Prostate gland (tissue), 2 donors: ENCODE results near the gene FRMD4A. TPM values are rescaled to one million over a fixed set of nuclear protein-coding genes. Genes with fewer than 3 reads are reported as not detected.
A peak's percentile ranks its signal among the peaks of the same experiment; 100 is the strongest.

Source experiments
- DNase-seq: peaks from one replicate; pipeline ENCODE4 v3.0.0-alpha.2; 2019; ENCODE audit warnings: low spot score
- H3K27ac ChIP-seq, 2 donors: fragments of 200-600 bp; sonication (generic); 2 replicates each; pipeline ENCODE4 v1.5.1; 2017 to 2019
- H3K27me3 ChIP-seq: fragments of 200-600 bp; sonication (generic); replicated peaks from 2 replicates; pipeline ENCODE4 v1.5.1; 2019; ENCODE audit not compliant: insufficient read depth
- H3K36me3 ChIP-seq, 2 donors: fragments of 200-600 bp; sonication (generic); 1 replicate in 1 of 2; 2 replicates in 1 of 2; pipeline versions ENCODE4 v1.5.1 to v1.8.1; 2017 to 2019
- H3K4me1 ChIP-seq: fragments of 200-600 bp; sonication (generic); replicated peaks from 2 replicates; pipeline ENCODE4 v1.5.1; 2019
- H3K4me3 ChIP-seq, 2 donors: fragments of 200-600 bp; sonication (generic); 2 replicates each; pipeline ENCODE4 v1.5.1; 2017 to 2019
- H3K9me3 ChIP-seq: fragments of 200-600 bp; sonication (generic); 2 replicates; pipeline ENCODE4 v1.5.1; 2017
- POLR2A ChIP-seq: fragments of 450-650 bp; IDR thresholded peaks from one replicate; pipeline ENCODE4 v1.6.1; 2016; ENCODE audit warnings: antibody characterized with exemption, mild to moderate bottlenecking
- POLR2AphosphoS5 ChIP-seq: sonication (generic); formaldehyde crosslinking; IDR thresholded peaks from one replicate; pipeline ENCODE4 v1.6.1; 2017; ENCODE audit warnings: antibody characterized with exemption
- WGBS: methylation state at CpG from one replicate; pipeline ENCODE4 v1.1.5; 2018; 5-methylcytosine and 5-hydroxymethylcytosine counted together
- intact Hi-C: fragments of 100-400 bp; cut with DNase I; formaldehyde crosslinking; loops from one replicate; pipeline ENCODE4 v1.14.2; 2022
- total RNA-seq, 2 donors: library from RNA; depleted of rRNA; stranded (reverse); fragments of >200 nt; gene quantifications; one replicate each; pipeline ENCODE4 v1.1.0, GENCODE V29; 2016
- TF ChIP-seq, protein P1 (sequence below), 4 experiments: fragments of 200-600 bp in 2 of 4; fragments of 450-650 bp in 2 of 4; sonication (generic) in 2 of 4; IDR thresholded peaks; 1 replicate in 3 of 4; 2 replicates in 1 of 4; pipeline ENCODE4 v1.5.1; 2016 to 2019; ENCODE audit warnings: antibody characterized with exemption in 4 of 4, mild to moderate bottlenecking in 2 of 4, moderate library complexity in 2 of 4

The FRMD4A gene
- total RNA-seq, 2 donors from 2014 or later = 38.0 to 53.2 TPM

DNA sequence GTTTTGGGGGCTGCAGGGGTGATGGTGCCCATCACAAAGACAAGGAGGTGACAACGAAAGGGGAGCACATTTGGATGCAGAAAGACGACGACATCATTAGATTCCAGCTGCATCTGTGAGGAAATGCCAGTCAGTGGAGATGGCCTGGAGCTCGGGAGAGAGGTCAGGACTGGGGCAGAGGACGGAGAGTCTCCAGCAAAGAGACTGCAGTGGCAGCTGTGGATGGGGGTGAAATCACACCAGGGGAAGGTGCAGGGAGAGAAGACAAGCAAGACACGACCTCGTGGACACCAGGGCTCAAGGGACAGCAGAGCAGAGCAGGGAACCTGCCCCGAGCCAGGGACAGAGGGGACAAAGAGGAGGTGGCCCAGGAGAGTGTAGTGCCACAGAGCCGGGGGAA lies 540.5 kb downstream of the FRMD4A start:
- Histone ChIP-seq H3K36me3 (no peaks in the 10 kb centered on the region), H3K27ac (no peak overlapping the region), H3K27me3 (no peaks in the 10 kb centered on the region), H3K9me3 (no peaks in the 10 kb centered on the region), H3K4me1 (no peaks in the 10 kb centered on the region), H3K4me3 (no peak overlapping the region)
- TF ChIP-seq POLR2A (no peak), POLR2AphosphoS5 (no peak)
- TF ChIP-seq, protein P1, sequence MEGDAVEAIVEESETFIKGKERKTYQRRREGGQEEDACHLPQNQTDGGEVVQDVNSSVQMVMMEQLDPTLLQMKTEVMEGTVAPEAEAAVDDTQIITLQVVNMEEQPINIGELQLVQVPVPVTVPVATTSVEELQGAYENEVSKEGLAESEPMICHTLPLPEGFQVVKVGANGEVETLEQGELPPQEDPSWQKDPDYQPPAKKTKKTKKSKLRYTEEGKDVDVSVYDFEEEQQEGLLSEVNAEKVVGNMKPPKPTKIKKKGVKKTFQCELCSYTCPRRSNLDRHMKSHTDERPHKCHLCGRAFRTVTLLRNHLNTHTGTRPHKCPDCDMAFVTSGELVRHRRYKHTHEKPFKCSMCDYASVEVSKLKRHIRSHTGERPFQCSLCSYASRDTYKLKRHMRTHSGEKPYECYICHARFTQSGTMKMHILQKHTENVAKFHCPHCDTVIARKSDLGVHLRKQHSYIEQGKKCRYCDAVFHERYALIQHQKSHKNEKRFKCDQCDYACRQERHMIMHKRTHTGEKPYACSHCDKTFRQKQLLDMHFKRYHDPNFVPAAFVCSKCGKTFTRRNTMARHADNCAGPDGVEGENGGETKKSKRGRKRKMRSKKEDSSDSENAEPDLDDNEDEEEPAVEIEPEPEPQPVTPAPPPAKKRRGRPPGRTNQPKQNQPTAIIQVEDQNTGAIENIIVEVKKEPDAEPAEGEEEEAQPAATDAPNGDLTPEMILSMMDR (IDR thresholded peaks at IDR 0.05) = no peak
- no peak for DNase-seq
- 83% methylated on average over 9 of the region's 9 CpGs for WGBS
- intact Hi-C loops = loop anchor here (5.0 kb wide), 1 partner anchor 102 kb away; no protein-coding TSS in a partner anchor

DNA sequence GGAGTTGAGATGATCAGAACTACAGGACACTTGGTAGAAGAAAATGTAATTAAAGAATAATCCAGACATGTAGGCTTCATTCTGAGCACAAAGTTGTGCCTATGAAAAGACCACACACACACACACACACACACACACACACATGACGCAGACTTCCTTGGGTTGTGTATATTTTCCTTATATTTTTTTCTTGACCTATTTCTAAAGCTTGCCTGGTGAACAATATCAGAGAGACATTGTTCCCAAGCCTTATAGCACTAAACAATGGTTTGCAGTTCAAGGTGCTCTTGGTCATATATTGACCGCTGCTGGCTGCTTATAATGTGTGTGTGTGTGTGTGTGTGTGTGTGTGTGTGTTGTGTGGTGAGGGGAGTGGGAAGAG lies 541.3 kb downstream of the FRMD4A start:
- H3K9me3 ChIP-seq = no peaks in the 10 kb centered on the region
- no peak for DNase-seq
- H3K36me3 ChIP-seq = no peaks in the 10 kb centered on the region
- intact Hi-C loops = loop anchor here (2.0 to 10.0 kb wide), 3 partner anchors 167 to 685 kb away; no protein-coding TSS in a partner anchor
- H3K27ac ChIP-seq = no peak overlapping the region
- TF ChIP-seq, protein P1 (IDR thresholded peaks at IDR 0.05) = no peak
- TF ChIP-seq POLR2A (no peak), POLR2AphosphoS5 (no peak)
- WGBS = 46% methylated on average over 2 of the region's 2 CpGs
- no peaks in the 10 kb centered on the region for H3K27me3 ChIP-seq
- no peaks in the 10 kb centered on the region for H3K4me1 ChIP-seq
- H3K4me3 ChIP-seq = no peak overlapping the region

DNA sequence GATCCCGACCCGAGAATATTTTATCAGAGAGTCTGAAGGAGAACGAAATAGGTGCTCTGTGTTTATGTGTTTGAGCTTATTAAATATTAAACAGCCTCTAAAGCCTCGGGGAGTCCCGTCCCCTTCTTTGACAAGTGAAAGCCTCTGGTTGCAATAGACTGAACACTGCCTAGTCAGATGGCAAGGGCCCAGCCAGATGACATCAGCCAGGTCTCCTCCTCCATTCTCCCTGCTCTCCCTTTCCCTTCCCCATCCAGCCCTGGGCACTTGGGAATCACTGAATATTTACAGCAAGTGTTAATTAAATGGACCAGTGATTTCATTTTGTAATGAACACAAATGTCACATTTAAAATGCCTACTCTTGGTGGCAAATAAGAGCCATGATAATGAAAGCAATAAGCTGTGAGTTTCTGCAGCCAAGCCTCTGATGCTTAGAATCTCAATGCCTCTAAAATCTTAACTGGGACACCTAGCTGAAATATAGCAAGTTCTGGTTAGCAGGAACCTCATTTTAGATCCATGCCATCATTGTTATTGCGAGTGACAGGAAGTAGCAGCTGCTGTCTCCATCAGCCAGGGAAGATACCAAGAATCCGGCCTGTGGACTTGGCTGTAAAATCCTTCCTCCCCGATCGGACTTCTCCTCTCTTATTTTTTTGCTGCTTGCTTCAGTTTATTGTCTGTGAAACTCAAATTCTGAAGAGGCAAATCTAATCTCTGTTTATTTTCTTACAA lies 541.8 kb downstream of the FRMD4A start:
- H3K9me3 ChIP-seq = no peaks in the 10 kb centered on the region
- no peak for DNase-seq
- peak overlapping the region; percentile 38 to 60 for H3K27ac ChIP-seq
- H3K27me3 ChIP-seq = no peaks in the 10 kb centered on the region
- no peak for TF ChIP-seq POLR2A
- TF ChIP-seq POLR2AphosphoS5 = no peak
- TF ChIP-seq, protein P1 (IDR thresholded peaks at IDR 0.05) = no peak
- H3K4me1 ChIP-seq = no peaks in the 10 kb centered on the region
- 53% methylated on average over 9 of the region's 9 CpGs for WGBS
- no peak overlapping the region for H3K4me3 ChIP-seq
- intact Hi-C loops = loop anchor here (2.0 to 10.0 kb wide), 3 partner anchors 168 to 686 kb away; no protein-coding TSS in a partner anchor
- H3K36me3 ChIP-seq = no peaks in the 10 kb centered on the region

DNA sequence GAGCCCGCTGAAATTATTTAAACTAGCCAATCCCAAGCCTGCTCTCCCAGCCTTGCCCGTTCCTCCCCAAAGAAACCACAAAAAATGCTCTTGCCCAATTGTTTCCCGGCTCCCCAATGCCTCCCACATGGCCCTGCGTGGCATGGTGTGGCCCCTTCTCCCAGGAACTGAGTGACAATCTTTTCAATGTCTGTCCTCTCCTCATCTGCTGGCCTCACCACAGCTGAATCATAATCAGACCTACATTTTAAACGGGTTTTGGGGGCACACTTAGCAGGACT lies 542.5 kb downstream of the FRMD4A start:
- DNase-seq = no peak
- H3K4me1 ChIP-seq = no peaks in the 10 kb centered on the region
- WGBS = 55% methylated on average over 5 of the region's 5 CpGs
- H3K27ac ChIP-seq = peak overlapping the region; percentile 38 to 60
- H3K4me3 ChIP-seq = no peak overlapping the region
- no peaks in the 10 kb centered on the region for H3K27me3 ChIP-seq
- H3K36me3 ChIP-seq = no peaks in the 10 kb centered on the region
- intact Hi-C loops = loop anchor here (2.0 to 10.0 kb wide), 3 partner anchors 169 to 687 kb away; no protein-coding TSS in a partner anchor
- no peaks in the 10 kb centered on the region for H3K9me3 ChIP-seq
- TF ChIP-seq POLR2A = no peak
- TF ChIP-seq, protein P1 (IDR thresholded peaks at IDR 0.05) = no peak
- no peak for TF ChIP-seq POLR2AphosphoS5

DNA sequence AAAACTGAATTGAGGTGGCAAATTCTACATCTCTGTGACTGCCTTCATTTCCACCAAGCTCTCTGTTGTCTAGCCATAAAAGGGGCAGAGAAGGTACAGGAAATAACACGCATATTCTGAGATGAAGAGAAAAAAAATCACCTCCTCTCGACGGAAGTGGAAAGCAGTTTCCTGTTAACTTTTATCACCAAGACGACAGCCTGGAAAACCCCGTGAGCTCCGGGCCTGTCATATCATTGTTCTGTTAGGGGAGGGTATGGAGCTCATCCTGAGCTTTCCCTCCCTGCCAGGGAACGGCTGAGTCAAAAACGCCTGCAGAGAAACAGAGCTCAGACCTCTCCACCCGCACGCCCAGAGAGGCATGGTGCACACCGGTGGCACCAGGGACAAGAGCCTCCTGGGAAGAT lies 543.7 kb downstream of the FRMD4A start:
- Histone ChIP-seq H3K27me3 (no peaks in the 10 kb centered on the region), H3K27ac (peak overlapping the region in 1 of 2 donors; percentile 30), H3K4me3 (no peak overlapping the region), H3K36me3 (no peaks in the 10 kb centered on the region), H3K9me3 (no peaks in the 10 kb centered on the region), H3K4me1 (no peaks in the 10 kb centered on the region)
- DNase-seq = no peak
- intact Hi-C loops = loop anchor here (10.0 kb wide), 1 partner anchor 688 kb away; no protein-coding TSS in a partner anchor
- WGBS = 54% methylated on average over 11 of the region's 11 CpGs
- TF ChIP-seq, protein P1 (IDR thresholded peaks at IDR 0.05) = no peak
- TF ChIP-seq POLR2AphosphoS5 = peak; percentile 6
